Sigmoid colon (tissue), 4 donors: ENCODE data around the gene SQOR.

ENCODE experiments used
- EP300 ChIP-seq, 4 donors: sonication (generic); formaldehyde crosslinking; IDR thresholded peaks; one replicate each; pipeline ENCODE4 v1.6.1; 2017; ENCODE audit warnings: antibody characterized with exemption in 4 of 4
- POLR2A ChIP-seq, 2 donors: fragments of 450-650 bp; IDR thresholded peaks; one replicate each; pipeline ENCODE4 v1.6.1; 2016; ENCODE audit warnings: antibody characterized with exemption in 2 of 2, mild to moderate bottlenecking in 2 of 2, moderate library complexity in 2 of 2
- POLR2AphosphoS5 ChIP-seq, 4 donors: sonication (generic); formaldehyde crosslinking; IDR thresholded peaks; one replicate each; pipeline ENCODE4 v1.6.1; 2017; ENCODE audit warnings: antibody characterized with exemption in 4 of 4
- TF ChIP-seq, protein P1 (sequence below), 4 experiments: fragments of 450-650 bp in 3 of 4; fragments of 200-600 bp in 1 of 4; IDR thresholded peaks; one replicate each; pipeline ENCODE4 v1.5.1; 2016 to 2019; ENCODE audit warnings: antibody characterized with exemption in 4 of 4, mild to moderate bottlenecking in 3 of 4, moderate library complexity in 2 of 4

DNA sequence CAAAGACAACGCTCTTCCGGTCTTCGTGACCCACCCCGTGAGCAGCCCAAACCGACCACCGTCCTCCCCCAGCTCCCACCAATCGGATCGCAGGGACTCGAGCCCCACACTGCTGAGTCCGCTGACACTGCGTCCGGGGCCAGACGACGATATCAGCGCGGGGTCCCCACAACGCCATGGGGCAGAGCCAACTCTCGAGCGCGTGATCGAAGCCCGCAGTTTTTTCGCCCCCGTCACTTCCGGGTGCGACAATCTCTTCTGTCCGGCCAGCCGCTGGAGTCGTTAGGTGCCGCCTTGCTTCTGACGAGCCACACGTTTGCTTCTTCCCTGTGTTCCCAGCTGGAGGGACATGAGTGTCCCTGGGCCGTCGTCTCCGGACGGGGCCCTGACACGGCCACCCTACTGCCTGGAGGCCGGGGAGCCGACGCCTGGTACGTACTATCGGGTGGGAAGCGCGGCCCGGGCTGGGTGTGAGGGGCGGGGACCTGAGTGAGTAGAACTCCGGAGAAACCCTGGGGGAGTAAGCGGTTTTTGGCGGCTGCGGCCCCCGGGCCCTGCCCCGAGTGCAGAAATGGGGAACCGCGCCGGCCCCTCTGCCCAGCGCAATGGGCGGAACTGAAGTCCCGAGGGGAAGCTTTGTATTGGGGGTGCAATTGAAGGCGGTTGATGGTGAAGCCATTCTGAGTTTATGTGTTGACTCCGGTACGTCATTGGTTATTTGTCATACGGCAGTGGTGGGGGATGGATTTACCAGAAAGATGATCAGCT is 47.5 kb upstream of the SQOR start, which contains the start of gene BLOC1S6:
- TF ChIP-seq POLR2A (IDR thresholded peaks at IDR 0.05) (peak; percentile 63 to 66), POLR2AphosphoS5 (IDR thresholded peaks at IDR 0.05) (peak in 3 of 4 donors; percentile 82 to 89 (median 85)), EP300 (IDR thresholded peaks at IDR 0.05) (peak in 1 of 4 donors; percentile 32)
- TF ChIP-seq, protein P1, sequence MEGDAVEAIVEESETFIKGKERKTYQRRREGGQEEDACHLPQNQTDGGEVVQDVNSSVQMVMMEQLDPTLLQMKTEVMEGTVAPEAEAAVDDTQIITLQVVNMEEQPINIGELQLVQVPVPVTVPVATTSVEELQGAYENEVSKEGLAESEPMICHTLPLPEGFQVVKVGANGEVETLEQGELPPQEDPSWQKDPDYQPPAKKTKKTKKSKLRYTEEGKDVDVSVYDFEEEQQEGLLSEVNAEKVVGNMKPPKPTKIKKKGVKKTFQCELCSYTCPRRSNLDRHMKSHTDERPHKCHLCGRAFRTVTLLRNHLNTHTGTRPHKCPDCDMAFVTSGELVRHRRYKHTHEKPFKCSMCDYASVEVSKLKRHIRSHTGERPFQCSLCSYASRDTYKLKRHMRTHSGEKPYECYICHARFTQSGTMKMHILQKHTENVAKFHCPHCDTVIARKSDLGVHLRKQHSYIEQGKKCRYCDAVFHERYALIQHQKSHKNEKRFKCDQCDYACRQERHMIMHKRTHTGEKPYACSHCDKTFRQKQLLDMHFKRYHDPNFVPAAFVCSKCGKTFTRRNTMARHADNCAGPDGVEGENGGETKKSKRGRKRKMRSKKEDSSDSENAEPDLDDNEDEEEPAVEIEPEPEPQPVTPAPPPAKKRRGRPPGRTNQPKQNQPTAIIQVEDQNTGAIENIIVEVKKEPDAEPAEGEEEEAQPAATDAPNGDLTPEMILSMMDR (IDR thresholded peaks at IDR 0.05), result no peak
